GM19193 (cell line): ENCODE results near the gene RXRG.

Experiments
- POLR2A ChIP-seq: IDR thresholded peaks from 4 replicates; pipeline ENCODE4 v1.6.1; 2011; ENCODE audit not compliant: insufficient read depth, insufficient read length; ENCODE audit errors: extremely low read depth

The RXRG gene

GRCh38 chr1:165403835-165404482 is 41.0 kb downstream of the RXRG start:
- no peak for TF ChIP-seq POLR2A

GRCh38 chr1:165402517-165403111 is 42.3 kb downstream of the RXRG start:
- no peak for TF ChIP-seq POLR2A

GRCh38 chr1:165397944-165398343 is 47.0 kb downstream of the RXRG start:
- TF ChIP-seq POLR2A: no peak

- TF ChIP-seq POLR2A: no peak
Measured at GRCh38 chr1:165395901-165396300, 49.0 kb downstream of the RXRG start.

GRCh38 chr1:165395478-165395877 is 49.4 kb downstream of the RXRG start:
- no peak for TF ChIP-seq POLR2A

GRCh38 chr1:165392634-165393571 is 52.0 kb downstream of the RXRG start:
- no peak for TF ChIP-seq POLR2A

GRCh38 chr1:165389609-165390008 is 55.3 kb downstream of the RXRG start:
- TF ChIP-seq POLR2A: no peak

- no peak for TF ChIP-seq POLR2A
Measured at GRCh38 chr1:165387961-165388360, 57.0 kb downstream of the RXRG start.

GRCh38 chr1:165387505-165387904 is 57.4 kb downstream of the RXRG start:
- TF ChIP-seq POLR2A: no peak

- TF ChIP-seq POLR2A: no peak
Measured at GRCh38 chr1:165383599-165384405, 61.1 kb downstream of the RXRG start.

- TF ChIP-seq POLR2A: no peak
Measured at GRCh38 chr1:165383067-165383466, 61.9 kb downstream of the RXRG start.

- no peak for TF ChIP-seq POLR2A
Measured at GRCh38 chr1:165381745-165382505, 63.0 kb downstream of the RXRG start.

GRCh38 chr1:165376811-165377311 is 68.1 kb downstream of the RXRG start:
- TF ChIP-seq POLR2A: no peak
